DLD1 (cell line): ENCODE measurements around the gene DNAJC3.
"Not testable (repeated sequence)": the region's sequence is repeated elsewhere in the genome, so short reads cannot be mapped to it uniquely, and the experiment has no call there.

Experiments
- in situ Hi-C: cut with HindIII; loops from 2 replicates; pipeline ENCODE4 v1.10.0; 2017; ENCODE audit warnings: low sequenced_read_pairs

The DNAJC3 gene

DNA sequence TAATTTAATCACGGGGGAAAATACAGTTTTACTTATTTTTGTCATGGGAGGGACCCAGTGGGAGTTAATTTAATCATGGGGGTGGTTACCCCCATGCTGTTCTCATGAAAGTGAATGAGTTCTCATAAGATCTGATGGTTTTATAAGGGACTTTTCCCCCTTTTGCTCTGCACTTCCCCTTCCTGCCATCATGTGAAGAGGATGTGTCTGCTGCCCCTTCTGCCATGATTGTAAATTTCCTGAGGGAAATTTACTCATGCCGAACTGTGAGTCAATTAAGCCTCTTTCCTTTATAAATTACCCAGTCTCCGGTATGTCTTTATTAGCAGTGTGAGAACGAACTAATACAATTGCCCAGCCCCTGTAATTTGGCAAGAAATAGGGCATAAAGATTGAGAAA, 35.9 kb downstream of the DNAJC3 start:
- in situ Hi-C loops, result not testable (repeated sequence)

GRCh38 chr13:95713651-95714050, 36.7 kb downstream of the DNAJC3 start:
- in situ Hi-C loops, result no loop called here

- in situ Hi-C loops, result no loop called here
Observed at GRCh38 chr13:95714142-95714832, 37.3 kb downstream of the DNAJC3 start.

DNA sequence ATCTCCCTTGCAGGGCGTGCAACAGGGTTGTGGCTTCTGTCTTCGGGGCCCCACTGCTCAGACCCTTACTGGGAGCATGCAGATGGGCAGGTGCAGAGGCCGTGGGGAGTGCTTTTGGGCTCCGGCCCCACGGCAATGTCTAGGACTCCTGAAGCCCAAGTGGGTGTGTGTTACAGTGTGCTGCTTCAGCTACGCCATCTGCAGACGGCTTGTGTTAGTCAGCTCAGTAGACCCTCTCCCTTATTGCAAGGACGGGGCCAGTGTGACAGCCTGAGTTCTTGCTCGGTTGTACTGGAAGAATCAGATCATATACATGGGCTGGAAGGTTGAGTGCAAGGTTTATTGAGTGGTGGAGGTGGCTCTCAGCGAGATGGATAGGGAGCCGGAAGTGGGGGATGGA, 39.3 kb downstream of the DNAJC3 start:
- in situ Hi-C loops, result no loop called here

DNA sequence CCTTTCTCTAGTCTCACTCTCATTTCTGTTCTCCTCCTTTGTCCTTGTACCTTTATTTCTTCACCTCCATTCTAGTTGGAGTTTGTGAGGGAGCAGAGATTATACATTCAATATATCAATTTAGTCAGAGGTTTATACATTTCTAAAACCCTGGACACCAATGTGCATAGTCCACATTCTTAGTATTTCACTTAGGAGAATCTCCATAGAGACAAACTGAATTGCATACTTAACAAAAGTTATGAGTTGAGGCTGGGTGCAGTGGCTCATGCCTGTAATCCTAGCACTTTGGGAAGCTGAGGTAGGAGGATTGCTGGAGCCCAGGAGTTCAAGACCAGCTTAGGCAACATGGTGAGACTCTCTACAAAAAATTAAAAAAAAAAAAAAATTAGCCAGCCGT, 45.3 kb downstream of the DNAJC3 start:
- in situ Hi-C loops, result no loop called here

GRCh38 chr13:95723438-95723837, 46.5 kb downstream of the DNAJC3 start:
- in situ Hi-C loops, result no loop called here

GRCh38 chr13:95724252-95724651, 47.3 kb downstream of the DNAJC3 start:
- in situ Hi-C loops, result no loop called here

DNA sequence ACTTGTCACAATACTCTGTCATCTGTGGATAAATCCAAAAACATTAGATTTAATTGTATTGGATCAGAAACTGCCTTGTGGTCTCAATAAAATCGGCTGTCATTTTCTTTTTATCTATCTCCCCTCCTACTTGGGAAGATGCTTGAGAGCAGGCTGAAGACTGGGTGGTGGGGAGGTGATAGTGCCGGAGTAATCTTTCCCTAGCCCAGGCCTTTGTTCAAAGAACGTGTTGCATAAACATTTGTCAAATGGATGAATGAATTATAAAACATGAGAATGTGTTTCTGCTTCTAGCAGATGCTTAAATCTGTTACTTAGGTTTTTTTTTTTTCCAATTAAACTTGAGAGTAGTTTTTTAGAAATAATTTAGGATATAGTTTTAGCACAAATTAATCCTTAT, 49.9 kb downstream of the DNAJC3 start:
- in situ Hi-C loops, result no loop called here

DNA sequence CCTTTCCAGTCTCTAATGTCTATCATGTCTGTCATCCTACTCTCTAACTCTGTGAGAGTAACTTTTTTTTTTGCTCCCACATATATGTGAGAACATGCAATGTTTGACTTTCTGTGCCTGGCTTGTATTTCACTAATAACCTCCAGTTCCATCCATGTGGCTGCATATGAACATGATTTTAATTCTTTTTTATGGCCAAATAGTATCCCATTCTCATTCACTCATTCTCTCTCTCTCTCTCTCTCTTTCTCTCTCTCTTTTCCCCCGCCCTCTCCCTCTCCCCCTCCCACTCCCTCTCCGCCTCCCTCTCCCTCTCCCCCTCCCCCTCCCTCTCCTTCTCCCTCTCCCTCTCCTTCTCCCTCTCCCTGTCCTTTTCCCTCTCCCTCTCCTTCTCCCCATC, 52.0 kb downstream of the DNAJC3 start:
- in situ Hi-C loops, result no loop called here

- in situ Hi-C loops, result no loop called here
Observed at GRCh38 chr13:95734124-95734523, 57.2 kb downstream of the DNAJC3 start.

GRCh38 chr13:95740071-95740978, 63.4 kb downstream of the DNAJC3 start:
- in situ Hi-C loops, result not testable (repeated sequence)

DNA sequence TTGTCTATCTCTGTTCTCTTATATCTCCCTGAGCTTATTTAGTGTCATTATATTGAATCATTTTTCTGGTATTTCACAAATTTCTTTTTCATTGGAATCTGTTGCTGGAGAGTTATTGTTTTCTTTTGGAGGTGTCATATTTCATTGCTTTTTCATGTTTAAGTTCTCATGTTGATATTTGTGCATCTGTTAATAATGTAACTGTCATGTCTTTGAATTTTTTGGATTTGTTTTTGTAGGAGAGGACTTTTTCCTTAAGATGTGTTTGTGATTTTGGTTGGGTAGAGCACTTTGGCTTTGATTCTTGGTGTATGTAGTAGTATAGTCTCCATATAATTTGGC, 64.0 kb downstream of the DNAJC3 start:
- in situ Hi-C loops, result no loop called here

- in situ Hi-C loops, result no loop called here
Observed at GRCh38 chr13:95741584-95742563, 64.9 kb downstream of the DNAJC3 start.

DNA sequence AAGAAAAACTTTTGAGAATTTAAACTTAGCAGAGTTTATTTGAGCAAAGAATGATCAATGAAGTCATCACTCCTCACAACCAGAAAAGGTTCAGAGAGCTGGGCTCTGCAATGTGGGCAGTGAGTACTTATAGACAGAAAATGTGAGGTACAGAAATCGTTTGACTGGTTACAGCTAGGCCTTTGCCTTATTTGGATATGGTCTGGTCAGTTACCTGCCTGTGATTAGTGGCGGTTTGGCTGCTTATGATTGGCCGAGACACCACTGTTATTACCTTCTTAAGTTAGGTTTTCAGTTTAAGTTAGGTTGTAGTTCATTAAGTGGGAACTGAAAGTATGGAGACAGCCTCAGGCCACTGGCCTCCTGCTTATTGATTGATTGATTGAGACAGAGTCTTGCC, 66.3 kb downstream of the DNAJC3 start:
- in situ Hi-C loops, result no loop called here

DNA sequence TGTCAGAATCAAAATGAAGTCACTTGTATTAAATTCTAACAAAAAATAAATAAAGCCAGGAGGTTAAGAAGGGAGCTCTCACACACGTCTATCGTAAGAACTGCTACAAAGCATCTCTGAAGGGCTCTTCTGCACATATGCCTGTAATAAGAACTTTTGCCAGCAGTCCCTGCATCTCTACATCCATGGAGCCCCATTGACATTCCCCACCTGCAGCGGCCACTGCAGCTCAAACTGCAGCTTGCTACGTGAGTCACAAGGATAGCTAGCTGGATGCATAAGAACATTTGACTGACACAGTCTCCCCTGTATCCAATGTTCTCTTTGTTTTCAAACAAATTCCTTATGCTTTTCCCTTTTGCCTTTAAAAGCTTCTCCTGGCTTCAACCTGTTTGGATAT, 68.3 kb downstream of the DNAJC3 start:
- in situ Hi-C loops, result no loop called here

DNA sequence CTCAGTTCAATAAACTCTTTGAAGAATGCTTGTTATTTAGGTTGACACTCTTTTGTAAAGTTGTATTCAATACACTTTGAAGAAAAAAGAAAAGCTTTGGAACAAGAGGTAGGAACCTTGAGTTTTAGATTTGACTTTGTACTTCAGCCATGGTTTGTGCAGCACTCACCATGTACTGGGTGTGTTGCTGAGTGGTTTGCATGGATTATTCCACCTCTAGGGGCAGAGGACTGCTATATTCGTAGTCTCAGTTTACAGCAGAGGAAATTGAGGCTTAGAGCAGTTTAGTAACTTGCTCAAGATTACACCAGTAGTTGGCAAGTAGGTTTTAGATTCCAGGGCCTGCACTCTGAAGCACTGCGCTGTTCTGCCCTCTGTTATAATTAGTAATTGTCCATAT, 68.8 kb downstream of the DNAJC3 start:
- in situ Hi-C loops, result no loop called here

DNA sequence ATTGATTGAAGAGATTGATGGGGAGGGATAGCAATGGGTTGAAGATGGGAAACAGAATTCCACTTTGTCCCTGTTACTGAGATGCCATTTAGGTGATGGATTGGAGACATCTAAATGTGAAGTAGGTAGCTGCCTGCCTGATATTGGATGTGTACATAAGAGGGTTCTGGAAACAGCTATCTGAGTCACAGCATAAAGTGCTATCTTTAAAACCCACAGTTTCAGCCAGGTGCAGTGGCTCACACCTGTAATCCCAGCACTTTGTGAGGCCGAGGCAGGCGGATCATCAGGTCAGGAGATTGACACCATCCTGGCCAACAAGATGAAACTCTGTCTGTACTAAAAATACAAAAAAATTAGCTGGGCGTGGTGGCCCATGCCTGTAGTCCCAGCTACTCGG, 72.6 kb downstream of the DNAJC3 start:
- in situ Hi-C loops, result no loop called here

- in situ Hi-C loops, result no loop called here
Observed at GRCh38 chr13:95752677-95753076, 75.7 kb downstream of the DNAJC3 start.

GRCh38 chr13:95754069-95754468, 77.1 kb downstream of the DNAJC3 start:
- in situ Hi-C loops, result no loop called here

- in situ Hi-C loops, result no loop called here
Observed at GRCh38 chr13:95756072-95756471, 79.1 kb downstream of the DNAJC3 start.

GRCh38 chr13:95762626-95763025, 85.7 kb downstream of the DNAJC3 start:
- in situ Hi-C loops, result not testable (repeated sequence)
